ENCODE measurements around the gene MEIS2.
A peak's percentile ranks its signal among the peaks of the same experiment; 100 is the strongest.

The MEIS2 gene

GRCh38 chr15:36958606-36959005 is 141.7 kb downstream of the MEIS2 start:
- peak; percentile 42 for DNase-seq (ENCODE audit: low read depth)
- H3K4me3 ChIP-seq (ENCODE audit: control insufficient read depth, low read depth, low read length), result no peak overlapping the region
- no peak for TF ChIP-seq CTCF (conservative IDR thresholded peaks at IDR 0.05; ENCODE audit: control insufficient read depth, insufficient read depth, low read depth, low read length)

GRCh38 chr15:36954486-36954885 is 145.9 kb downstream of the MEIS2 start:
- TF ChIP-seq CTCF (conservative IDR thresholded peaks at IDR 0.05; ENCODE audit: control insufficient read depth, insufficient read depth, low read depth, low read length), result no peak
- DNase-seq (ENCODE audit: low read depth), result peak; percentile 56
- no peak overlapping the region for H3K4me3 ChIP-seq (ENCODE audit: control insufficient read depth, low read depth, low read length)

- no peak for TF ChIP-seq CTCF (conservative IDR thresholded peaks at IDR 0.05; ENCODE audit: control insufficient read depth, insufficient read depth, low read depth, low read length)
- no peak overlapping the region for H3K4me3 ChIP-seq (ENCODE audit: control insufficient read depth, low read depth, low read length)
Measured at GRCh38 chr15:36953346-36953745, 147.0 kb downstream of the MEIS2 start.

GRCh38 chr15:36951731-36952247 is 148.6 kb downstream of the MEIS2 start:
- H3K4me3 ChIP-seq (ENCODE audit: control insufficient read depth, low read depth, low read length), result no peak overlapping the region
- DNase-seq (ENCODE audit: low read depth), result peak; percentile 97
- TF ChIP-seq CTCF (conservative IDR thresholded peaks at IDR 0.05; ENCODE audit: control insufficient read depth, insufficient read depth, low read depth, low read length), result no peak

More at GRCh38 chr15:36953346-36953745, 147.0 kb downstream of the MEIS2 start:
- DNase-seq (ENCODE audit: low read depth), result peak; percentile 28

GRCh38 chr15:36950371-36950770 is 150.0 kb downstream of the MEIS2 start:
- H3K4me3 ChIP-seq (ENCODE audit: control insufficient read depth, low read depth, low read length), result no peak overlapping the region
- DNase-seq (ENCODE audit: low read depth), result no peak
- no peak for TF ChIP-seq CTCF (conservative IDR thresholded peaks at IDR 0.05; ENCODE audit: control insufficient read depth, insufficient read depth, low read depth, low read length)

- DNase-seq (ENCODE audit: low read depth), result no peak
- no peak for TF ChIP-seq CTCF (conservative IDR thresholded peaks at IDR 0.05; ENCODE audit: control insufficient read depth, insufficient read depth, low read depth, low read length)
- H3K4me3 ChIP-seq (ENCODE audit: control insufficient read depth, low read depth, low read length), result no peak overlapping the region
Measured at GRCh38 chr15:36948982-36949381, 151.4 kb downstream of the MEIS2 start.
